Activated CD8-positive, alpha-beta memory T cell treated with anti-CD3 and anti-CD28 coated beads, Interleukin-2, amount 10 ng/mL, durations not matched to agents 7 days and 5 days (primary cell): ENCODE results near the gene RBMX. TPM values are rescaled to one million over a fixed set of nuclear protein-coding genes. Genes with fewer than 3 reads are reported as not detected.

Source experiments
- ATAC-seq: fragments of 150-1000 bp; cut with Tn5 transposase; one replicate; pipeline ENCODE4 v1.10.0; 2021; ENCODE audit warnings: moderate library complexity
- CTCF ChIA-PET: fragments of 350-600 bp; sonication (Branson Sonifier 250); formaldehyde crosslinking; loops from one replicate; lab custom pipeline; 2021; ENCODE audit warnings: antibody characterized with exemption; lab: Charles Lee
- DNase-seq: peaks from one replicate; pipeline ENCODE4 v3.0.0-alpha.2; 2020
- H3K27ac Mint-ChIP-seq: one replicate; pipeline ENCODE4 v1.8.0; 2021; ENCODE audit warnings: mild to moderate bottlenecking, mixed read lengths
- H3K27me3 Mint-ChIP-seq: one replicate; pipeline ENCODE4 v1.8.0; 2021; ENCODE audit warnings: mixed read lengths
- H3K36me3 Mint-ChIP-seq: one replicate; pipeline ENCODE4 v1.8.0; 2021; ENCODE audit warnings: mild to moderate bottlenecking, mixed read lengths
- H3K4me1 Mint-ChIP-seq: one replicate; pipeline ENCODE4 v1.8.0; 2021; ENCODE audit warnings: mixed read lengths
- H3K4me3 Mint-ChIP-seq: one replicate; pipeline ENCODE4 v1.8.0; 2021; ENCODE audit warnings: mild to moderate bottlenecking, moderate library complexity, mixed read lengths
- H3K9me3 Mint-ChIP-seq: one replicate; pipeline ENCODE4 v1.8.0; 2022; ENCODE audit warnings: low read depth, mixed read lengths
- total RNA-seq, 2 experiments: library from RNA; stranded (reverse); gene quantifications; one replicate each; pipeline ENCODE4 v1.2.3, GENCODE V29; 2021

The RBMX gene
- total RNA-seq, 2 experiments from 2014 or later: 247 to 301 TPM

GRCh38 chrX:136868283-136869055, 12.1 kb downstream of the RBMX start:
- H3K36me3 Mint-ChIP-seq: peaks cover 58% of the 10 kb centered on the region
- CTCF ChIA-PET: interaction anchor here (0.6 kb wide), 1 partner anchor 57 kb away, joined by 4 read pairs; no protein-coding TSS in a partner anchor
- ATAC-seq: no peak
- H3K4me1 Mint-ChIP-seq: peaks cover 55% of the 10 kb centered on the region
- H3K9me3 Mint-ChIP-seq: no peaks in the 10 kb centered on the region
- H3K27me3 Mint-ChIP-seq: no peaks in the 10 kb centered on the region
- no peak for DNase-seq
- H3K4me3 Mint-ChIP-seq: no peak overlapping the region
- H3K27ac Mint-ChIP-seq: no peak overlapping the region

GRCh38 chrX:136867518-136867917, 13.0 kb downstream of the RBMX start:
- Mint-ChIP-seq H3K36me3 (peaks cover 57% of the 10 kb centered on the region), H3K4me1 (peaks cover 53% of the 10 kb centered on the region), H3K27ac (peak overlapping the region; percentile 72), H3K4me3 (no peak overlapping the region), H3K27me3 (no peaks in the 10 kb centered on the region), H3K9me3 (no peaks in the 10 kb centered on the region)
- ATAC-seq: peak; percentile 11
- no peak for DNase-seq
- CTCF ChIA-PET: interaction anchor here (0.6 kb wide), 1 partner anchor 58 kb away, joined by 4 read pairs; no protein-coding TSS in a partner anchor

GRCh38 chrX:136867096-136867491, 13.4 kb downstream of the RBMX start:
- H3K4me1 Mint-ChIP-seq: peaks cover 49% of the 10 kb centered on the region
- H3K27ac Mint-ChIP-seq: peak overlapping the region; percentile 72
- DNase-seq (no peak), ATAC-seq (no peak)
- no peaks in the 10 kb centered on the region for H3K27me3 Mint-ChIP-seq
- H3K9me3 Mint-ChIP-seq: no peaks in the 10 kb centered on the region
- H3K4me3 Mint-ChIP-seq: no peak overlapping the region
- H3K36me3 Mint-ChIP-seq: peaks cover 55% of the 10 kb centered on the region
- CTCF ChIA-PET: no interaction called here

GRCh38 chrX:136866337-136867095, 14.0 kb downstream of the RBMX start:
- no peaks in the 10 kb centered on the region for H3K27me3 Mint-ChIP-seq
- H3K27ac Mint-ChIP-seq: peak overlapping the region; percentile 22
- H3K36me3 Mint-ChIP-seq: peaks cover 56% of the 10 kb centered on the region
- CTCF ChIA-PET: no interaction called here
- ATAC-seq: no peak
- peaks cover 45% of the 10 kb centered on the region for H3K4me1 Mint-ChIP-seq
- H3K4me3 Mint-ChIP-seq: no peak overlapping the region
- H3K9me3 Mint-ChIP-seq: no peaks in the 10 kb centered on the region
- DNase-seq: no peak

GRCh38 chrX:136865270-136866158, 15.0 kb downstream of the RBMX start:
- DNase-seq (no peak), ATAC-seq (peak; percentile 27)
- Mint-ChIP-seq H3K4me1 (peaks cover 44% of the 10 kb centered on the region), H3K27ac (peak overlapping the region; percentile 40), H3K9me3 (no peaks in the 10 kb centered on the region), H3K36me3 (peaks cover 62% of the 10 kb centered on the region), H3K27me3 (no peaks in the 10 kb centered on the region), H3K4me3 (no peak overlapping the region)
- CTCF ChIA-PET: no interaction called here

GRCh38 chrX:136863826-136864225, 16.7 kb downstream of the RBMX start:
- H3K4me1 Mint-ChIP-seq: peaks cover 35% of the 10 kb centered on the region
- no peaks in the 10 kb centered on the region for H3K27me3 Mint-ChIP-seq
- H3K36me3 Mint-ChIP-seq: peaks cover 56% of the 10 kb centered on the region
- no peaks in the 10 kb centered on the region for H3K9me3 Mint-ChIP-seq
- DNase-seq (no peak), ATAC-seq (no peak)
- CTCF ChIA-PET: no interaction called here
- H3K4me3 Mint-ChIP-seq: no peak overlapping the region
- peak overlapping the region; percentile 32 for H3K27ac Mint-ChIP-seq

GRCh38 chrX:136862546-136862945, 18.0 kb downstream of the RBMX start:
- no peak for DNase-seq
- H3K36me3 Mint-ChIP-seq: peaks cover 54% of the 10 kb centered on the region

GRCh38 chrX:136861877-136862276, 18.6 kb downstream of the RBMX start:
- no peaks in the 10 kb centered on the region for H3K9me3 Mint-ChIP-seq
- no peak for DNase-seq
- H3K4me3 Mint-ChIP-seq: no peak overlapping the region
- H3K27ac Mint-ChIP-seq: no peak overlapping the region
- no peaks in the 10 kb centered on the region for H3K27me3 Mint-ChIP-seq
- H3K4me1 Mint-ChIP-seq: peaks cover 29% of the 10 kb centered on the region
- peaks cover 48% of the 10 kb centered on the region for H3K36me3 Mint-ChIP-seq
- CTCF ChIA-PET: no interaction called here
- no peak for ATAC-seq

More at GRCh38 chrX:136862546-136862945, 18.0 kb downstream of the RBMX start:
- H3K27ac Mint-ChIP-seq: no peak overlapping the region
- no peak for ATAC-seq
- no peak overlapping the region for H3K4me3 Mint-ChIP-seq
- CTCF ChIA-PET: no interaction called here
- no peaks in the 10 kb centered on the region for H3K9me3 Mint-ChIP-seq
- peaks cover 34% of the 10 kb centered on the region for H3K4me1 Mint-ChIP-seq
- no peaks in the 10 kb centered on the region for H3K27me3 Mint-ChIP-seq

GRCh38 chrX:136858007-136858756, 22.3 kb downstream of the RBMX start:
- no peak for DNase-seq
- Mint-ChIP-seq H3K4me1 (peaks cover 25% of the 10 kb centered on the region), H3K36me3 (peaks cover 47% of the 10 kb centered on the region), H3K27me3 (no peaks in the 10 kb centered on the region), H3K9me3 (no peaks in the 10 kb centered on the region), H3K4me3 (no peak overlapping the region), H3K27ac (peak overlapping the region; percentile 16)
- CTCF ChIA-PET: no interaction called here
- no peak for ATAC-seq

GRCh38 chrX:136856551-136856950, 24.0 kb downstream of the RBMX start:
- Mint-ChIP-seq H3K27me3 (no peaks in the 10 kb centered on the region), H3K9me3 (no peaks in the 10 kb centered on the region), H3K27ac (no peak overlapping the region), H3K4me1 (peaks cover 23% of the 10 kb centered on the region), H3K4me3 (no peak overlapping the region), H3K36me3 (peaks cover 42% of the 10 kb centered on the region)
- CTCF ChIA-PET: no interaction called here
- ATAC-seq (no peak), DNase-seq (no peak)

- CTCF ChIA-PET: no interaction called here
- H3K27me3 Mint-ChIP-seq: no peaks in the 10 kb centered on the region
- no peaks in the 10 kb centered on the region for H3K9me3 Mint-ChIP-seq
- H3K27ac Mint-ChIP-seq: no peak overlapping the region
- DNase-seq (no peak), ATAC-seq (no peak)
- no peak overlapping the region for H3K4me3 Mint-ChIP-seq
- H3K4me1 Mint-ChIP-seq: peaks cover 22% of the 10 kb centered on the region
- H3K36me3 Mint-ChIP-seq: peaks cover 40% of the 10 kb centered on the region
Measured at GRCh38 chrX:136856050-136856449, 24.5 kb downstream of the RBMX start.

- no peak overlapping the region for H3K27ac Mint-ChIP-seq
- CTCF ChIA-PET: no interaction called here
- peaks cover 10% of the 10 kb centered on the region for H3K4me1 Mint-ChIP-seq
- ATAC-seq (no peak), DNase-seq (no peak)
- H3K36me3 Mint-ChIP-seq: peaks cover 35% of the 10 kb centered on the region
- no peaks in the 10 kb centered on the region for H3K27me3 Mint-ChIP-seq
- no peak overlapping the region for H3K4me3 Mint-ChIP-seq
- no peaks in the 10 kb centered on the region for H3K9me3 Mint-ChIP-seq
Measured at GRCh38 chrX:136851526-136851925, 29.0 kb downstream of the RBMX start.
